Left hindlimb (tissue), 1 donor: ENCODE data around the gene NR2E3.

Source experiments
- DNase-seq: peaks from one replicate; pipeline ENCODE4 v3.0.0-alpha.2; 2018

Gene NR2E3

DNA sequence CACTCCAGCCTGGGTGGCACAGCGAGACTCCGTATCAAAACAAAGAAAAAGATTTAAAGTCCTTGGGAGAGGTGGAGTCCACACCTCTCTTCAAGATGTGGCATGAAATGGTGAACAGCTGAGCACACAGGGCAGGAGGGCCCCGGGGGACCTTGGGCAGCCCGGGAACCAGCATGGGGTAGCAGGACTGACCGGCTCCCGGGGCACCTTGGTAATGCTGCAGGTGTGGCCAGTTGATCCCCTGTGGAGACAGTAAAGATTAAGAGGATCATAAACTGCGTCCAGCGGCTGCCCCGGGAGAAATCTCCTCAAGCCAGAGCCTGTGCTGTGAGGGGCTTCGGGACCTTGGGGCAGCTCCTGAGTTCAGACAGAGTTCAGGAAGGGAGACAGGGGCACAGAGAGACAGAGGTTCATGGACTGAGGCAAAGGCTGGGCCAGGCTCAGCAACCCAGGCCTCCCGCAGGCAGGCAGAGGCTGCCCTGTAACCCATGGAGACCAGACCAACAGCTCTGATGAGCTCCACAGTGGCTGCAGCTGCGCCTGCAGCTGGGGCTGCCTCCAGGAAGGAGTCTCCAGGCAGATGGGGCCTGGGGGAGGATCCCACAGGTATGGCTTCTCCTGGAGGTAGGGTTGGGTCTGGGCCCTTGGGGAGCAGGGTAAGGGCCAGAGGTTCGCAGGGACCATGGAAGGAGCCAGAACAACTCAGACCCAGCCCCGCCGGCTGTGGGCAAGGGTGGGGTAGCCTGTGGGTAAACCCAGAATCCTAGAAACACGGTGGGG is at the start of gene NR2E3:
TSS of gene NR2E3 (plus strand) at position 299 of the 780 bp plus-strand sequence. CDS start at position 489, 190 bp downstream.
- no peak for DNase-seq

DNA sequence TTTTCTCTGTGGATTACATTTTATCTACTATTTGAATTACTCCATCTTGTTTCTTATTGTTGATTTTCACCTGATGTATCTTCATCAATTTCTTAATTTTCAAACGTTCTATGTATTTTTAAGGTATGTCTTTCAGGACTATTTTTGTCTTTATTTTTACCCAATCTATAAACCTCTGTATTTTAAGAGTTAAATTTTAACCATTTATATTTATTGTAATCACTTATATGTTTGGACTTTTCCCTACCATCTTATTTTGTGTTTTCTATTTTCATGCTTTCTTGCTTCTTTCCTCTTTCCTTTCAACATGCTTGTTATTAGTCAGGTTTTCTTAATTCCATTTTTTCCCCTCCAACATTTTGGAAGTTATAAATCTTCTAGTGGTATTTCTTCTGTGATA is 49.5 kb upstream of the NR2E3 start:
- DNase-seq, result no peak

DNA sequence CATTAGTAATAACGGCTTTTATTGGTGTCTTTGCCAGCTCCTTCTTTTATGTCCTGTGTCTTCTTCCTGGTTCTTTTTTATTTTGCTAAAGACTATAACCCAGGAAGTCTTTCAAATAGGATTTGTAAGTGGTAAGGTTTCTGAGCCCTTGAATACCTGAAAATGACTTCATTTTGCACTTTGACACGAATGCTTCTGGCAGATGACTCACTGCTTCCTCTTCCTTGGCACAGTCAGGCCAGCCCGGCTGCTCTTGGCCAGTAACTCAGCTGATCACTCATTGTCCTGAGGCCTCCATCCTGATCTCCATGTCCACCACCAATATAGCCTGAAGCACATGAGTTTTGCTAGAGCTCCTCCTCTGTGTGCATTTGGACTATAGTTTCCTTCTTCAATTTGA is 48.7 kb upstream of the NR2E3 start:
- DNase-seq, result no peak

DNA sequence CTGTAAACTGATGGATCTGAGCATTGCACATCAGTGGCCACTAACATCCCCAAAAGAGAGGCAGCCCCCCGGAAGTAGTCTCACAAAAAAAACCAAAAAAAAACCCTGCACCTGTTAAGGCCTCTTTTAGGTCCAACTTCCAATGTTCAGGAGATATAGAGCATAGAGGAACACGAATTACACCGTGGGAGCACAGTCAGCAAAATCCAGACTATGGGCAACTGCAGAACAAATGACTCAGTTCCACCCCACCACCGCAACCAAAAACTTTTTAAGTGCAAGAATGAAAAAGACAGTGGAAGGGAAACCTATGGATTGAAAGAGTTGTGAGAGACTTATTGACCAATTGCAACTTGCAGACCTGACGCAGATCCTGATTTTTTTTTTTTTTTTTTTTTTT is 42.2 kb upstream of the NR2E3 start:
- no peak for DNase-seq

DNA sequence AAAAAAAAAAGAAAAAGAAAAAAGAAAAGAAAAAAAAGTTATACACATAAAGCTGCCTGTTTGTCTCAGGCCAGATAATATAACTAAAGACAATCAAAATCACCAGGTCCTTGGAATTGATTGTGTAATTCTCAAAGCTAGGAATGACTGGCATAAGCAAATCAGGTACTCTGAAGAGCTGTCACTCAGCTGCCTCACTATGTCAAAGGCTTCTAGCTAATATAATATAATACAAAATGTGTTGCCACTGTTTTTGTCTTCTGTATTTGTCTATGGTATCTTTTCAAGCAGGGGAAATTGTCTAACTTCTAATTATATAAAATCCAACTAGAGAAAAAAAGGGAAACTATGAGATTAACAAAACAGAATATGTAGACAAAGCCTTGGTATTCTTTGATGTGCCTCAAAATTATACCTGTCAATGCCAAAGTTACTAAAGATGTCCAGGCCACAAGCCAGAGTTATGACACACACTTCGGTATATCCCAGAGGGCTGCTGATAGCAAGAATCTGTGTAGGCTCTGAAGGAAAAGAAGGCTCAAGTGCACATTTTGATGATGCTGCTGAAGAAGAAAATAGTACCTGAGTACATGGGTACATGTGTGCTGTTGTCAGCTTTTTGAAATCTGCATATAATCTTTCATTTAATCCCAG is 37.0 kb upstream of the NR2E3 start:
- no peak for DNase-seq

DNA sequence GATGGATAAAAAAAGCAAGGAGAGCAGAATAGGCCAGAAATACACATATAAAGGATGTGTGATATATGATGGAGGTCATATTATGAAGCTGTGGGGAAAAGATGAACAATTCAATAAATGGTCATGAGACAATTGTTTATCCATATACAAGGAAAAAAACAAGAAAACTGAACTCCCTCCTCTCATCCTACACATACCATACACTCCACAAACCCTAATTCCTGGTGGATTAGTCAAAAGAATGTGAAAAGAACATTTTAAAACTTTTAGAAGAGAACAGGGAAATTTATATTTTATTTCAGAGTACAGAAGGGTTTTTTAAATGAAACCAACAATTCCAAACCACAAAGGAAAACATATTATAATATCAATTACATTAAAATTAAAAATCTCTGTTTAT is 34.5 kb upstream of the NR2E3 start:
- DNase-seq, result no peak

DNA sequence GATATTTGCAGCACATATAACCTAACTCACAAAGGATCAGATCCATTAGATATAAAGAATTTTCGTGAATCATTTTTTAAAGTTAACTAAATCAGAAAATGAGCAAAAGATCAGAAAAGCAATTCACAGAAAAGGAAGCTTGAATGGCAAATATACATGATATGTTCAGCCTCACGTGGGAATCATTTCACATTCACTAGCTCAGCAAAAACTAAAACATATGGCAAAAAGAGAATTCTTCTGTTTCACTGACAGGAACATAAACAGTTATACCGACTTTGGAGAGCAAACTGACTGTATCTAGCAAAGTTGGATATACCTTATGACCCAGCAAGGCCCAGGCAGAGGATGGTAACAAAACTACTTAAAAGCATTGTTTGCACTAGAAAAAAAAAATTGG is 34.0 kb upstream of the NR2E3 start:
- DNase-seq, result no peak

DNA sequence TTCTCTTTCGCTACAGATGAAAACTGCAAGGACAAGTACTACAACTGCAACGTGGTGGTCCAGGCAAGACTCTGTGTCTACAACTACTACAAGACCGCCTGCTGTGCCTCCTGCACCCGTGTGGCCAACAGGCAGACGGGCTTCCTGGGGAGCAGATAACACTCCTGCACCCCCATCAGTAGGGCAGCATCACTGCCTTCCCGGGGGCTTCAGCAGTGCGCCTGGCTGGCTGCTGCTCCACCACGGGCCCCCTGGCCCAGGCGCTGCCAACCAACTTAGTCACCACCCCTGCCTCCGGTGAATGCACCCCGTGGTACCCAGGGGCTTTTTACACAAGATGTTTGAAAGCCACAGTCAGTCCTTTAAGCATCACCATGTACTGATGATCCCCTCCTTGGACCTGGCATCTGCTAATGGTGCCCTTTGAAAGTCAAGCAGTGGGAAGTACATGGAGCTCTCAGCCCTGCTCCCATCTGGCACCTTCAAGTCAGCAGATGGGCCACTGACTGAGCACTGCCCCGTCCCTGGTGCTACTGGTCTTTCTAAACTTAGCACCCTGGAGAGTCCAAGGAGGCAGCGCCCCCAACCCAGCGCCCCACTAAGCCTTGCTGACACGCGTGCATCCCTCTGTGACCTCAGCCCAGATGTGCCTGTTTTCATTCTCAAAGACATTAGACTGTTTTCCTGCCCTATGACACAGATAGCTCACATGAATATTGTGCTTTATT is 33.0 kb upstream of the NR2E3 start:
- DNase-seq, result no peak

DNA sequence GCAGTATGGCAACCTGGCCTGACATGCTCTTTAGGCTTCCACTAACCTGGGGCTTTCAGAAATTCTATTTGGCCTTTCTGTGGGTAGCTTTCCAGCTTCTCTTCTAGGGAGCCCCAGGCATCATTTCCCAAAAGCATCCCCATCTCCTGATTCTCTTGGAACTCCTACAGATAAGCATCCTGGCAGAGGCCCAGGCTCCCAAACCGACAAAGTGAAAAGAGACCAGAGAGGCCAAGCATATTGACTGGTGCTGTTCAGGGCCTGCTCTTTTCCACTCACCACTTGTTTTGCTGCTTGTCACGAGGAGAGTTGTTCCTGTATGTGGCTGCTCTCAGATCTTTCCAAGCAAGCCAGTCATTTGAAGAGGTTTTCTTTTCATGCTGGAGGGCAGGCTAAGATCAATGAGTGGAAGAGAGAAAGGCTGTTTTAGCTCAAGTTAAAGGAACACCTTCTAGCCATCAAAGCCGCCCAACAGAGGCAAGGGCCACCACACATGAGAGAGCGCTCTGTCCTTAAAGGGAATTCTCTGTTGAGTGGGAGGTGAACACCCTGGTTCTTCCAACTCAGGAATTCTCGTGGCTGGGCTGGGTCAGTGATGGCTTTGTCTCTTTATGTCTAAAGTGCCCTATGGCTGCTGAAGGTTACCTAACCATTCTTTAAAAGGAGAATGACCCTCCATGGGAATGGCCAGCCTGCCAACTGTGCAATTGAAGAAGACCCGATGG is 31.1 kb upstream of the NR2E3 start:
- DNase-seq, result no peak

DNA sequence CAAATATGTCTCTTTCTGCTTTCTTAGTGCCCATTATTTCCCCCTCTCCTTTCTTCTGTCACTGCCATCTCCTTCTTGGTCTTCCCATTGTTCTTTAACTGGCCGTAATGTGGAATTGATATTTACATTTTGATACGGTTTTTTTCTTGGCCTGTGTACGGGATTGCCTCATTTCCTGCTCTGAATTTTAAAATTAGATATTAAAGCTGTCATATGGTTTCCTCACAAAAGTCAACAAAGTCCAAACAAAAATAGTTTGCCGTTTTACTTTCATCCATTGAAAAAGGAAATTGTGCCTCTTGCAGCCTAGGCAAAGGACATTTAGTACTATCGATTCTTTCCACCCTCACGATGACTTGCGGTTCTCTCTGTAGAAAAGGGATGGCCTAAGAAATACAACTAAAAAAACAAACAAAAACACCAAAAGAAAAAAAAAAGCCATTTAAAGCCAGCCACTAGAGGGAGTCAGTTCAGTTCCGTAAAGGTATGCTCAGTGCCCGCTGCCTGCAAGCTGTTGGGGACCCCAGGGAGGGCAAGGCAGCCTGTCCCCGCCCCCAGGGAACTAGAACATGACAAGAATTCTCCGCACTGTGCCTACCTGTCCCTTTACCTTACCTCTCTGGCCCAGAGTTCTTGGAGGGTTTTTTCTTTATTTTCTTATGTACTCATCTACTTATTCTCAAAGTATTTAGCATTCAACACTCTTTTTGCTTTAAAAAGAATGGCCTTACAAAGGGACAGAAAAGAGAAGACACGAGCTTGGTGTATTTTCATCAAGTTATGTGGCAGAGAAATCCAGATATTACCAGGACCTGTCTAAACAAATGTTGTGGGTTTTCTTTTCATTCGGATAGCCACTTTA is 30.0 kb upstream of the NR2E3 start:
- no peak for DNase-seq

DNA sequence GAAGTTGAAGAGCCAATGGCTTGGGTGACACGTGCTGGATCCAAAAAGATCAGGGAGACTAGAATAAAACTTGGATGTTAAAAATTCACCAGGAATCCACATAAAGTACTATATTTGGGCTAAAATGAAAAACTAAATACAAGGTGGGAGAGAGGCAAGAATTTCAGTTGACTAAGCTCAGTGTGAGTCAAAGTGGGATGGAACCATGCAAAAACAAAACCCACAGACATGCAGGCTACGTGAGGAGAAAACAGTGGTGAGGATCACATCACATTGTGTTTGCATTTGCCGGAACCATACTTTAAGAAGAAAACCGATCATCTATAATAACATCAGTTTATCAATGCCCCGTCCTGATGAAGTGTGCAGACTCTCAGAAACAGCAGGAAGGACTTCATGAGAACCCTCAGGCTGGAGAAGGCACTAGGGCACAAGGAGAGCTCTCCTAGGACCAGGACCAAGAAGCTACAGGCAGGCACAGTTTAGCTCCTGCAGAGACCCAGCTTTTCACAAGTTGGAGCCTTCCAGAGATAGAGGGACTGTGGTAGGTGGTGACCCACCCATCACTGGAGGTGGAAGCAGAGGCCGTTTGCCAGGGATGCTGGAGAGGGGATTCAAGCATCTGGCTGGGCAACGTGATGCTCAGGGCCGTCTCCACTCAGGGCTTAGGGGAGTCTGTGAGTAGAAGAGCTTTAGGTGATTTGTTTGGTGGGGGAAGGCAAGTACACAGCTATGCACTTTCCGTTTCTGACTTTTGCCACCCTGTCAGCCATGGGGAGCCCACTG is 29.0 kb upstream of the NR2E3 start:
- no peak for DNase-seq

DNA sequence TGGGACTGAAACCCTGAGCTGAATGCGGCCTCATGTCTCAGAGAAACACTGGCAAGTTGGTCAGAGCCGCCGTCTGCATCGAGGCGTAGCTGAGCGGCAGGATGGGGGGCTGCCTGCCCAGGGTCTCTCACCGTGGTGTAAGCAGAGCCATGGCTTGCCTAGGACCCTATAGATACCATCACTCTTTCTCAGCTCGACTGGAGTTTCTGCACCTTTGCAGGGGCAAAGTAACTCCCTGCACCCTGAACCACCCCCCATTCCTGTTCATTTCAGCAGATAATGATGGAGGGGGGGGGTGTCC is 28.4 kb upstream of the NR2E3 start:
- no peak for DNase-seq

DNA sequence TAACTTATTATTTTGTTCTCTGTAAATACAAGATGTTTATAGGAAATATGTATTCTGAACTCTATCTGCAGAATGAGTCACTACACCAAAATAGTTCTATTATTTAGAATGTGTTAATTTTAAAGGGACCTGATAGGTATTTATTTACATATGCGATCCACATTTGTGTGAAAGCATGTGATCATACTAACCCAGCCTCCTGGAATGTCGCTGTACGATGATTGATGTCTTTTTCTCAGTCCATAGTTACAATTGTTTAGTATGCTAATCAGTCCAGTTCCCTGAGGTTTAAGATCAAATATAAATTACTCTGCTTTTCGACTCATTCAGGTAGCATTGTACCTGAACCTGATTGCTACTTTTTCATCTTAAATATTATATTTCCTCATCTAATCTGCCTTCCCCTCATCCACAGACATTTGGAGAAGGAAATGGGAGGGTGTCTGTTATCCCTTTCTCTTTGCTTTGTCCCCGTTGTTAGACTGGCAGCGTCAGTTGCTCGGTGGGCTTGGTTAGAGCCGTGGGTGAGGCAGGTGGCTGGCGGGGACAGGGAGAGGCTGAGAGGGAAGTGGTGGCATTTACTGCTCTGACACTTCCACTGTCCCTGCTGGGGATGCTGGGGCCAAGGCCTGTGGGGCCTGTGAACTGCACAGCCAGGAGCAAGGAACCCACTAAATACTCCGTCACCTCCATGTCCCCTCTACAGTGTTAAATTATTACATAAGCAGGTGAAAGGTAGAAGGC is 27.8 kb upstream of the NR2E3 start:
- no peak for DNase-seq

DNA sequence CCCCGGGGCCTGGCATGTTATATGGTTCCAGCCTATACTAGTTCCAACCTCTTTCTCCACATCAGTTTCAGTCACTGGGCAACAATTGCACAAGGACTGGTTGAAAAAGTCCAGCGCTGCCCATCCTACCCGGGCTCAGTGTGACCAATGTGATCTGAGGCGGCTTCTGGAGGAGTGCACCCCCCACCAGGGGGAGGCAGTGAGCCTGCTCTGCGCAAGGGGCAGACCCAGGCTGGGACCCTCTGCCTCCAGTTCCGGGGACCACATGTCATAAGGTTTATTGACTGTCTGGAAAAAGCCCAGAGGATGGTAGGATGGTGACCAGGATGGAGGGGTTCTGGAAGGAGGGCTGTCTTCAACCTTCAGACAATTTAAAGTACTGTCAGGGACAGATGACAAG is 25.6 kb upstream of the NR2E3 start:
- DNase-seq, result no peak

DNA sequence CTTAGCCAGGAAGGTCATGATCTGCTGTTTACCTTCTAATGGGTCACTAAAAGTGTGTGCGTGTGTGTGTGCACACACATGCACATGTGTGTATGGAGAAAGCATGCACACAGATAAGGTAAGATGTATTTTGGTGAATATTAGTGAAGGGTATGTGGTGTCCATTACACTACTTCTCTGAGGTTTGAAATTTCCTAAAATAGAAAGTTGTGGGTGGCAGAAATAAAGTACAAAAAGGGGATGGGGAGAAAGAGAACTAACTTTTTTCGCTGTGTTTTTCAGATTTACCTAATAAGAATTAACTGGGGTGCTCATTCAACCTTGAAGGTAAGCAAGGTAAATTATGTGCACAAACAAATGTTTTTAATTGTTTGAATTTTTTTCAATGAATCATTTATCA is 24.4 kb upstream of the NR2E3 start:
- no peak for DNase-seq

DNA sequence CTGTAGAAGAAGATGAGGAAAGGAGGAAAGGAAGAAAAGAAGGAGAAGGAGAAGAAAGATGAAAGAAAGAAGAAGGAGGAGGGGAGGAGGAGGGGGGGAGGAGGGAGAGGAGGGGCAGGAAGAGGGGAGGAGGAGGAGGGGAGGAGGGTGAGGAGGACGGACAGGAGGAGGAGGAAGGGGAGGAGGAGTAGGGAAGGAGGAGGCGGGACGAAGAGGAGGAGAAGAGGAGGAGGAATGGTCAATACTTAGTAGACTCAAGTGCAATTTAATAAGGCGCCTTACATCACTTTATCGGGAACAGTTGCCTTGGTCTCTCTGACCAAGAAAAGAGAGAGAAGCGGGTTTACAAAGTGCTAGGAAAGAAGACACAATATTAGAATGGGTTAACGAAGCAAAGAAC is 23.7 kb upstream of the NR2E3 start:
- no peak for DNase-seq

DNA sequence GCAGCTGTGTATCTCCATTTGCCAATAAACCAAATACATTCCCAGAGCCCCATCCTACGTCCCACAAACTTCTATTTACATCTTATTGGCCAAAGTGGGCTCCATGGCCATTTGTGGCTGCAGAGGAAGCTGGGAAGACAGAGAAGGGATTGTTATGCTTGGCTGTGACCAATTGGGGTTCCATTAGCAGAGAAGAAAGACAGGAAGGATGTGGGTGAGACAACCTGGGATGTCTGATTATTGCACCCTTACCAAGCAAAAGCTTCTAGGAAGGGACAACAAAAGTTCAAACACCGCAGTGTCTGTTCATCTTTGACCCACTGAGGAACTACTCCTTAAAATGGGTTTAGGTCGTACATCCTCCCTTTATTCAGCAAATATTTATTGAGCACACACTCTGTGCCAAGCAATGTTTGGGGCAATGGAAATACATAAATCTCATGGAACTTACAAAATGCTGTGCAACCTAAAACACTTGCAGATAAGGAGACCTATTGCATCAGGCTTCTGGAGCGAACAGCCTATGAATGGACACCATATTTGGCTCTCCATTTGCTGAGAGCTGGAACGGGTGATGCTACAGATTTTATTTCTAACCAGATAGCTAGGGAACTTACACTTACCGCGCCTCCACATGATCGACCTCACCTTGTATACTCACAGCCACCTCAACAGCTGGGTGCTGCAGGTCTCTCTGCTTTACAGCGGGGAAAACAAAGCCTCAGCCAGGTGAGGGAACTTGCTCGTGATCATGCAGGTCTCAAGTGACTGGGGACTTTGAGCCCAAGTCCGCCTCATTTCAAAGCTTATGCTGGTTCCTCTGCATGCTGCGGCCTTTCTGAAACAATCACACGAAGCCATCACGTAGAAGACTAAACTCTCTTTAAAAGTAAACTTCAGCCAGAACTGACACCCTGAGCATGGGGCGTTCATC is 21.4 kb upstream of the NR2E3 start:
- no peak for DNase-seq

DNA sequence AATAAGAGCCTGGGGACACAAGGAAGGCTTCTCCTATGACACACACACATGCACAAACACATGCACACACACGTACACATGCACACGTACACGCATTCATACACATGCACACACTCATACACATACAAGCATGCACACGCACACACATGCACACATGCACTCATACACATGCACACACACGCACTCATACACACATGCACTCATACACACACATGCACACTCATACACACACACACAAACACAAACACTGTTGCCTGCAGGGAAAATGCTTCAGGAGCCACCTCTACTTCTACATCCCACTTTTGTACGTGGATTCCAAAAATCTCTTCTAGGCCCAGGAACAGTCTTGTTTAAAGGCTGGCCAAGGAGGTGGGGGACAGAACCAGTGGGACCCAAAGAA is 20.7 kb upstream of the NR2E3 start:
- no peak for DNase-seq

DNA sequence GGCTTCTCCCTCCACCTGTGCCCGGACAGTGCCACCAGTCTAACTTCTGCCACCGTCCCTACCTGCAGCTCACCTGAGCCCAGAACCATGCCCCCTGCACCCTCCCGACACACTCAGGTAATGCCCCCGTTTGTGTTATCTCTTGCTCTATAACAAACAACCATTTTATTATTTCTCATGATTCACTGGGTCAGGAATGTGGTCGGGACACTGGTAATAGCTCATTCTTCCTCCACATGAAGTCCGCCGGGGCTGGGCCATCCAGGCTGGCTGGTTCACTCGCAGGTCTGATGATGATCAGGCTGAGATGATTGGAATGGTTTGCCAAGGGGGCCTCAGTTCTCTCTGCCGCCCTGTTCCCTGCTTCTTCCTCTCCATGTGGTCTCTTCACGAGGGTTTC is 20.3 kb upstream of the NR2E3 start:
- DNase-seq, result no peak

DNA sequence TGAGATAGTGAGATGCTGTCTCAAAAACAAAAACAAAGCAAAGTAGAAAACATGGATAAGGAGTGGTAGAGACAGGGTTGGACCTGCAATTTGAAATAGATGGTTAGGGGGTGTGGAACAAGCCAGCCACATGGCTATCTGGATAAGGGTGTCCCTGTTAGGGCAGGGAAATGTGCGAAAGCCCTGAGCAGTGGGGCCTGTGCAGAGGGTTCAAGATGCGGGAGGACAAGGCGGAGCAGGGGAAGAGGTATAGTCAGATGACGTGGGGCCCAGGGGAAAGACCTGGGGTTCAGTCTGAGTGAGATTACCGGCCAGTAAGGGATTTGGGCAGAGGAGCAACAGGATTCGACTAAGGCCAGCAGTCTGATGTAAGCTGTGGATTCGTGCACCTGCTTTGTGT is 18.4 kb upstream of the NR2E3 start:
- no peak for DNase-seq
